SU-DHL-6 (cell line): ENCODE results near the gene IGLL5.
"Not testable (repeated sequence)": the region's sequence is repeated elsewhere in the genome, so short reads cannot be mapped to it uniquely, and the experiment has no call there.

ENCODE experiments used
- H2AFZ ChIP-seq: fragments of 200-600 bp; sonication (generic); 2 replicates; pipeline ENCODE4 v1.6.1; 2014; ENCODE audit warnings: low read depth, mild to moderate bottlenecking, moderate library complexity, mixed read lengths, antibody characterized with exemption, low read length; ENCODE audit not compliant: severe bottlenecking
- H3F3A ChIP-seq: fragments of 200-600 bp; shearing (Covaris generic); 2 replicates; pipeline ENCODE4 v1.6.0; 2016; ENCODE audit warnings: antibody characterized with exemption, mild to moderate bottlenecking; ENCODE audit not compliant: insufficient read depth
- H3K27ac ChIP-seq: fragments of 200-600 bp; sonication (generic); 2 replicates; pipeline ENCODE4 v1.5.1; 2016; ENCODE audit warnings: low read depth, mild to moderate bottlenecking, low read length, moderate library complexity, mixed read lengths
- H3K27me3 ChIP-seq: fragments of 200-600 bp; sonication (generic), shearing (Covaris generic); 2 replicates; pipeline ENCODE4 v1.6.0; 2014; ENCODE audit warnings: mild to moderate bottlenecking, low read length
- H3K36me3 ChIP-seq: fragments of 200-600 bp; sonication (generic); 2 replicates; pipeline ENCODE4 v1.6.1; 2014; ENCODE audit warnings: mild to moderate bottlenecking, low read length, mixed read lengths
- H3K4me2 ChIP-seq: fragments of 300-600, 200-600 bp; shearing (Covaris generic), sonication (generic); 2 replicates; pipeline ENCODE4 v1.6.0; 2014; ENCODE audit warnings: low read length, low read depth, mild to moderate bottlenecking; ENCODE audit not compliant: poor library complexity, severe bottlenecking
- H3K4me3 ChIP-seq: fragments of 200-600 bp; sonication (generic); 2 replicates; pipeline ENCODE4 v1.5.1; 2014; ENCODE audit warnings: antibody characterized with exemption, low read length, mild to moderate bottlenecking, mixed read lengths; ENCODE audit not compliant: insufficient read depth, poor library complexity, severe bottlenecking
- H3K79me2 ChIP-seq: fragments of 200-600 bp; sonication (generic); 2 replicates; pipeline ENCODE4 v1.6.1; 2014; ENCODE audit warnings: mild to moderate bottlenecking, low read length, moderate library complexity; ENCODE audit not compliant: insufficient read depth
- H3K9ac ChIP-seq: fragments of 200-600 bp; sonication (generic); 2 replicates; pipeline ENCODE4 v1.7.0; 2014; ENCODE audit warnings: mild to moderate bottlenecking, low read length
- H3K9me2 ChIP-seq: fragments of 200-600 bp; sonication (generic); replicated peaks from 2 replicates; pipeline ENCODE4 v1.6.1; 2014; ENCODE audit warnings: low read length; ENCODE audit not compliant: insufficient read depth
- H3K9me3 ChIP-seq: fragments of 200-600 bp; sonication (generic); 2 replicates; pipeline ENCODE4 v1.6.1; 2014; ENCODE audit warnings: low read length, mixed read lengths; ENCODE audit not compliant: insufficient read depth
- H4K20me1 ChIP-seq: fragments of 200-600 bp; sonication (generic); 2 replicates; pipeline ENCODE4 v1.6.1; 2014; ENCODE audit warnings: low read depth, mild to moderate bottlenecking, antibody characterized with exemption, low read length, moderate library complexity, mixed read lengths
- EZH2phosphoT487 ChIP-seq: fragments of 200-600 bp; sonication (generic), shearing (Covaris generic); conservative IDR thresholded peaks from 2 replicates; pipeline ENCODE4 v1.6.1; 2018; ENCODE audit warnings: mild to moderate bottlenecking, antibody characterized with exemption, low read length, moderate library complexity, mixed read lengths
- TF ChIP-seq, protein P1 (sequence below): fragments of 200-600 bp; sonication (generic); IDR thresholded peaks from one replicate; pipeline ENCODE4 v1.5.1; 2017; ENCODE audit warnings: antibody characterized with exemption, mild to moderate bottlenecking, low read length, moderate library complexity; ENCODE audit not compliant: insufficient read depth, poor library complexity, severe bottlenecking

Gene IGLL5

GRCh38 chr22:22901578-22902218, 14.1 kb downstream of the IGLL5 start:
- Histone ChIP-seq H3K9ac (peak overlapping the region; percentile 27), H3K36me3 (no peaks in the 10 kb centered on the region; the same call in 1 of the 2 replicates), H3K27ac (peak overlapping the region; percentile 88), H3K4me3 (no peak overlapping the region), H3F3A (peaks cover 69% of the 10 kb centered on the region), H2AFZ (no peak overlapping the region), H3K79me2 (peaks cover 43% of the 10 kb centered on the region), H4K20me1 (no peaks in the 10 kb centered on the region), H3K27me3 (no peaks in the 10 kb centered on the region), H3K9me2 (no peaks in the 10 kb centered on the region), H3K9me3 (no peaks in the 10 kb centered on the region), H3K4me2 (peak overlapping the region; percentile 16)
- TF ChIP-seq, protein P1, sequence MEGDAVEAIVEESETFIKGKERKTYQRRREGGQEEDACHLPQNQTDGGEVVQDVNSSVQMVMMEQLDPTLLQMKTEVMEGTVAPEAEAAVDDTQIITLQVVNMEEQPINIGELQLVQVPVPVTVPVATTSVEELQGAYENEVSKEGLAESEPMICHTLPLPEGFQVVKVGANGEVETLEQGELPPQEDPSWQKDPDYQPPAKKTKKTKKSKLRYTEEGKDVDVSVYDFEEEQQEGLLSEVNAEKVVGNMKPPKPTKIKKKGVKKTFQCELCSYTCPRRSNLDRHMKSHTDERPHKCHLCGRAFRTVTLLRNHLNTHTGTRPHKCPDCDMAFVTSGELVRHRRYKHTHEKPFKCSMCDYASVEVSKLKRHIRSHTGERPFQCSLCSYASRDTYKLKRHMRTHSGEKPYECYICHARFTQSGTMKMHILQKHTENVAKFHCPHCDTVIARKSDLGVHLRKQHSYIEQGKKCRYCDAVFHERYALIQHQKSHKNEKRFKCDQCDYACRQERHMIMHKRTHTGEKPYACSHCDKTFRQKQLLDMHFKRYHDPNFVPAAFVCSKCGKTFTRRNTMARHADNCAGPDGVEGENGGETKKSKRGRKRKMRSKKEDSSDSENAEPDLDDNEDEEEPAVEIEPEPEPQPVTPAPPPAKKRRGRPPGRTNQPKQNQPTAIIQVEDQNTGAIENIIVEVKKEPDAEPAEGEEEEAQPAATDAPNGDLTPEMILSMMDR = no peak
- no peak for TF ChIP-seq EZH2phosphoT487

- no peaks in the 10 kb centered on the region for H3K27me3 ChIP-seq
- H3K9ac ChIP-seq = peak overlapping the region; percentile 27
- peak overlapping the region; percentile 16 for H3K4me2 ChIP-seq
These were observed 14.8 kb downstream of the IGLL5 start for GRCh38 chr22:22902247-22903001.

DNA sequence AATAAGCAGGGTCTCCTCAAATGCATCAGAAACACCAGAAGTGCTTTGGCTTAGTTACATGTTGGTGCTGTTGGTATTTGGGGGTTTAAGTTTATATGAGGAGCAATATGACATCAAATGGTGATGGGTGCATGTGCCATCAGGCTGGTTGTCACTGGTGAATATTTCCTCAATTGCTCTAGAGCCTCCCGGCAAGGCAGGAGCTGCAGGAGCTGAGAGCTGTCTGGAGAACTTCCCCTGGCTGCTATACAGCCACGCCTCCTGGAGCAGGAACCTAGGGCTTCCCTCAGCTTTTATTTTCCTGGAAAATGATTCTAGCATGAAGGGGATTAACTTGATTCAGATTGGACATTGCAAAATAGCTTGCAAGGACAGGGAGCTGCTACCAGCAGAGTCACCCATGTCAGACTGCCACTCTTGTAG, 15.8 kb downstream of the IGLL5 start:
- peak overlapping the region; percentile 88 for H3K27ac ChIP-seq
- no peak overlapping the region for H2AFZ ChIP-seq
- H3K27me3 ChIP-seq = no peaks in the 10 kb centered on the region
- peaks cover 68% of the 10 kb centered on the region for H3F3A ChIP-seq
- no peaks in the 10 kb centered on the region for H3K9me2 ChIP-seq
- peak overlapping the region; percentile 16 for H3K4me2 ChIP-seq
- peak overlapping the region; percentile 27 for H3K9ac ChIP-seq
- TF ChIP-seq, protein P1 = no peak
- TF ChIP-seq EZH2phosphoT487 = no peak
- no peak overlapping the region for H3K4me3 ChIP-seq
- H3K79me2 ChIP-seq = peaks cover 26% of the 10 kb centered on the region; the same call in 1 of the 2 replicates
- no peaks in the 10 kb centered on the region; the same call in 1 of the 2 replicates for H3K36me3 ChIP-seq
- H3K9me3 ChIP-seq = no peaks in the 10 kb centered on the region
- H4K20me1 ChIP-seq = no peaks in the 10 kb centered on the region

More at GRCh38 chr22:22902247-22903001, 14.8 kb downstream of the IGLL5 start:
- TF ChIP-seq, protein P1 = no peak
- no peak for TF ChIP-seq EZH2phosphoT487
- Histone ChIP-seq H3K27ac (peak overlapping the region; percentile 88), H3F3A (peaks cover 68% of the 10 kb centered on the region), H4K20me1 (no peaks in the 10 kb centered on the region), H3K36me3 (no peaks in the 10 kb centered on the region; the same call in 1 of the 2 replicates), H3K4me3 (no peak overlapping the region), H3K9me2 (no peaks in the 10 kb centered on the region), H2AFZ (no peak overlapping the region), H3K9me3 (no peaks in the 10 kb centered on the region), H3K79me2 (peaks cover 36% of the 10 kb centered on the region)

- H3K9ac ChIP-seq = peak overlapping the region; percentile 27; the same call in 1 of the 2 replicates
- H3K27ac ChIP-seq = peak overlapping the region; percentile 88
These were observed 16.2 kb downstream of the IGLL5 start for GRCh38 chr22:22903781-22904192.

DNA sequence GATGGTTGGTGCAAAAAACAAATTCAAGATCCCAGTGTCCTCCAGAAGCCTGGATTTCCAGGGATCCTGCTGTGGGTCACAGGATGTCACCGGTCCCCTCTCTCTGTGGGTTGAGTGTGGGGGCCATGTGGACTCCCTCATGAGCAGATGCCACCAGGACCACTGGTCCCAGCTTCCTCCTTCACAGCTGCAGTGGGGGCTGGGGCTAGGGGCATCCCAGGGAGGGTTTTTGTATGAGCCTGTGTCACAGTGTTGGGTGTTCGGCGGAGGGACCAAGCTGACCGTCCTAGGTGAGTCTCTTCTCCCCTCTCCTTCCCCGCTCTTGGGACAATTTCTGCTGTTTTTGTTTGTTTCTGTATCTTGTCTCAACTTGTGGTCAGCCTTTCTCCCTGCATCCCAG, 17.1 kb downstream of the IGLL5 start:
- H3K9ac ChIP-seq, H3K36me3 ChIP-seq, H3K9me2 ChIP-seq, H2AFZ ChIP-seq, H3K4me2 ChIP-seq, H3K9me3 ChIP-seq, H3K27me3 ChIP-seq, H4K20me1 ChIP-seq, H3K4me3 ChIP-seq: not testable (repeated sequence)
- Histone ChIP-seq H3K79me2 (peaks cover 16% of the 10 kb centered on the region; the same call in 1 of the 2 replicates), H3K27ac (peak overlapping the region; percentile 88), H3F3A (peaks cover 68% of the 10 kb centered on the region)

More at GRCh38 chr22:22903781-22904192, 16.2 kb downstream of the IGLL5 start:
- H3K27me3 ChIP-seq, H3K9me2 ChIP-seq, H3K4me2 ChIP-seq, H2AFZ ChIP-seq, H4K20me1 ChIP-seq, H3K9me3 ChIP-seq, H3K4me3 ChIP-seq, H3K36me3 ChIP-seq: not testable (repeated sequence)
- Histone ChIP-seq H3F3A (peaks cover 68% of the 10 kb centered on the region), H3K79me2 (peaks cover 22% of the 10 kb centered on the region; the same call in 1 of the 2 replicates)
